Occipital lobe (tissue), 2 donors: ENCODE measurements around the gene SEMA3D. TPM values are rescaled to one million over a fixed set of nuclear protein-coding genes. Genes with fewer than 3 reads are reported as not detected.

ENCODE experiments used
- DNase-seq: peaks from one replicate; lab custom pipeline; 2025; lab: John Stamatoyannopoulos, UW
- total RNA-seq: library from RNA; depleted of rRNA; stranded (reverse); fragments of >200 nt; gene quantifications from one replicate; pipeline ENCODE4 v1.2.3, GENCODE V29; 2014

Gene SEMA3D
- total RNA-seq, 1 donor from 2014 or later, result 4.4 TPM

DNA sequence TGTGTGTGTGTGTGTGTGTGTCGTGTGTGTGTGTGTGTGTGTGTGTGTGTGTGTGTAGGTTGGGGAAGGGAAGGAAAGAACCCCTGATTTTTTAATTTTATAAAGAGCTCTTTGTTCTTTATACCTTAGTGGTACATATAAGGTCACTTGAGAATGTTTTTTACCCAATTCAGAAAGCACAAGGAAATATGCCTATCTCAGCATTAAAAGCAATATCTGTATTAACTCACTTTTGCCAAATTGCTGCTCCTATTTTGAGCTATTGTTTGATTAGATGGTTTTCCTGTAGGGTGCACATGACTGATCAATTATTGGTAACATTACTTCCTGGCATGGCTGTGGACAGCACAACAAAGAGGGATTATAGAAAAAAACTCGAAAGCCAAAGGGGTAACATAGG is 60.5 kb downstream of the SEMA3D start:
- no peak for DNase-seq

DNA sequence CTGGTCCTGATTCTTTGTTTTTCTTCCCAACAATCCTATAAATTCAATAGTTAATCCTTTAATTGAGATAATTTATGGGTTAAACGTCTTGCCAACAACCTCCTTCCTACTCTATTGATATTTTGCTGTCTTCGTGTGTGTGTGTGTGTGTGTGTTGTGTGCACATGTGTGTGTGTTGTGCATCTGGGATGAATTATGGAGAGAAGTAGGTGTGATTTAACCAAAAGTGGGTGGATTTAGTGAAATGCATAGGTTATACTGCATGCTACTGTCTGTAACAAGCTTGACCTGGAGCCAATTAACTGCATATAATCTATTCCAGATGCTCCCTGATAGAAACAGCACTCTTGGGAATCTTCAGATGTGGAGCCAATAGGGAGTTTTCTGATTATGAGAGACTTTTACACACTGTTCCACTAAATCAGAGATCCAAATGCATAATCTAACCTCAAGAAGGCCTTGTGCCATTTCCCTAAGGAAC is 61.2 kb downstream of the SEMA3D start:
- DNase-seq, result no peak

DNA sequence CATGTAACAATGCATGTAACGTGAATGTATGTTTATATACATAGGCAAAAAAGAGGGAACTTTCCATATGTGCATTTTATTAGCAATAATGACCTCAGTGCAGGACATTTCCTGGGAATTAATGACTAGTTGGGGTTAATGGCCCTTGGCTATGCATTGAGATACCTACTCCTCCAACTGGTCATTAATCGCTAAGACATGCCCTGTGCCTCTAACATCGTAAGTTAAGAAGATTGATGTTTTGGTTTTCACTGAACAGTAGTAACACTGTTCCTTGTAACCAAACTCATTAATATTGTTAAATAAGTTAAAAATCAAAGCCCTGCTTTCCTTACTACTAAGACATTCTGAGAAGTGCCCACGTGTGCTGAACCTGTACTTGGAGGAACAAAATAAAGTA is 61.7 kb downstream of the SEMA3D start:
- no peak for DNase-seq

DNA sequence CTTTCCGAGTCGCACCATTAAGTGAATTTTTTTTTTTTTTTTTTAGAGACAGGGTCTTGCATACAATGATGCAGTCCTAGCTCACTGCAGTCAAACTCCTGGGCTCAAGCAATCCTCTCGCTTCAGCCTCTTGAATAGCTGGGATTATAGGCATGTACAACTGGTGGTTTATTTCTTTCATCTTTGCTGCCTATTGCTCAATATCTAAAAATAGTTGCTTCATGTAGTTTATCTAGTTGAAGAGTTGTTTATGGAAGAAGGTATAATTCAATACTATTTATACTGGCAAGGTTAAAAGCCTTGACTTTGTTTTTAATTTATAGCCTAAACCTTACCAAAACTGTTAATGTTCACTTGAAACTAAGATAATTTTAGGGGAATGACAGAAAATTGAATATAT is 66.9 kb downstream of the SEMA3D start:
- no peak for DNase-seq

DNA sequence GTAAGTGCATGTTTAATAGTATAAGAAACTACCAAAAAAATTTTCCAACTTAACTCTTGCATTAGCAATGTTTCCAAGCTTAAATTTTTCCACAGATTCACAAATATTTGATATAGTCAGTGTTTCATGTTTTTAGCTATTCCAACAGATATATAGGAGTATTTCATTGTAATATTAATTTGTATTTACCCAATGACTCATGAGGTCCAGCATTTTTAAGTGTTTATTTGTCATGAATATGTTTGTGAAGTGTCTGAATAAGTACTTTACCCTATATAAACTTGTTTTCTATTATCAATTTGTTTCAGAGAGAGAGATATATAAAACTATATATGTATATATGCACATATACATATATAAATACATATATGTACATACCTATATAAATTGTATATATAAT is 71.0 kb downstream of the SEMA3D start:
- DNase-seq, result no peak

DNA sequence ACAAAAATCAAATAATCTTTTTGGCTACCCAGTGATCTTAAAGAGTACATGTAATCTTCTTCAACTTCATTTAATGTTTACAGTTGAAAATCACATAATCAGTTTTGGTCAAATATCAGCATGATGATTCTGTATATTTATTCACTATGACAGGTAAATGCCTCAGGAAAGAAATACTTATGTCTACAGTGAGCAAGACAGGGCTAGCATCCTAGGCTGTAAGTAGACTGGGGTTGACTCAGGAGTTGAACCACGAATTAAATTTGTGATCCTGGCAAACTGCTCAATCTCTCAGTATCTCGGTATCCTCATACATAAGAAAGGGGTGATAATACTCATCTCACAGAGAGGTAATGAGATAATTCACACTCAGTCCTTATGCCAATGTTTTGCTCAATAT is 71.8 kb downstream of the SEMA3D start:
- no peak for DNase-seq

DNA sequence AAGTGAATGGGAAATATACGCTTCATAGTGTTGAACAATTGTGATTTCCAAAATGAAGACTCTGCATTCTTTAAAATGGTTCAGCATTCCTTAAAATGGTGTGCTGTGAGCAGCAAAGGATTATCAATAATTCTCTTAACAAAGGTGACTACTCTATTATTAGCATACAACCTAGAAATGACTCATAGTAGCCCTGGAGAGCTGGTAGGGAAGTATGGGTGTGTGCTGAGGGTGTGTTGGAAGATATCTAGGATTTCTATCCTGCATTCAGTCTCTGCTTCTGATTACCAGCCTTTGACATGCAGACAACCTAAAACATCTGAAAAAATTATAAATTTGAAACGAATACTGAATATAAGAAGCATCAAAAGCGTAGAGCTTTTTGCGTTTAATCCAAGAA is 72.5 kb downstream of the SEMA3D start:
- DNase-seq, result no peak

DNA sequence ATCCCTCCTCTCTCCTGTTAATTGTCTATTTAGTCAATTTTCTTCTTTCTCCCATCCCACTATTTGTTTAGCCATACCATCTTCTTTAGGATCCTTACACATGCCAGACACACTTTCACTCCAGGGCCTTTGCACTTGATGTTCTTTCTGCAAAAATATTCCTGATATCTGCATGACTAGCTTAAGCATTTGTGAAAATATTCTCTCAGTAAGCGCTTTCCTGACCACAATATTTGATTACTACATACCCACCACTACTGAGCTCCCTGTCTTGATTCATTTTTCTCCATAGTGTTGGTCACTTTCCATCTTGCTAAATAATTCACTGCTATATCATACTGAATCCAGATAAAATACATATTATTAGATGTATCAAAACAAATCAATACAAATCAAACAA is 75.1 kb downstream of the SEMA3D start:
- no peak for DNase-seq

DNA sequence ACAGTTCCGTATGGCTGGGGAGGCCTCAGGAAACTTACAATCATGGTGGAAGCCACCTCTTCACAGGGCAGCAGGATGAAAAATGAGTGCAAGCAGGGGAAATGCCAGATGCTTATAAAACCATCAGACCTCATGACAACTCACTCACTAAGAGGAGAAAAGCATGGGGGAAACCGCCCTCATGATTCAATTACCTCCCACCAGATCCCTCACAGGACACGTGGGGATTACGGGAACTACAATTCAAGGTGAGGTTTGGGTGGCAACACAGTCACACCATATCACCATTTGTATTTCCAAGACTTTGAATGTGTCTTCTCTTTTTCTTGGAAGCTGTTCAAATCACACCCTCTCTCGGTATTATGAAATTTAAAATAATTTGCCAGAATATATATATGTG is 80.1 kb downstream of the SEMA3D start:
- no peak for DNase-seq

DNA sequence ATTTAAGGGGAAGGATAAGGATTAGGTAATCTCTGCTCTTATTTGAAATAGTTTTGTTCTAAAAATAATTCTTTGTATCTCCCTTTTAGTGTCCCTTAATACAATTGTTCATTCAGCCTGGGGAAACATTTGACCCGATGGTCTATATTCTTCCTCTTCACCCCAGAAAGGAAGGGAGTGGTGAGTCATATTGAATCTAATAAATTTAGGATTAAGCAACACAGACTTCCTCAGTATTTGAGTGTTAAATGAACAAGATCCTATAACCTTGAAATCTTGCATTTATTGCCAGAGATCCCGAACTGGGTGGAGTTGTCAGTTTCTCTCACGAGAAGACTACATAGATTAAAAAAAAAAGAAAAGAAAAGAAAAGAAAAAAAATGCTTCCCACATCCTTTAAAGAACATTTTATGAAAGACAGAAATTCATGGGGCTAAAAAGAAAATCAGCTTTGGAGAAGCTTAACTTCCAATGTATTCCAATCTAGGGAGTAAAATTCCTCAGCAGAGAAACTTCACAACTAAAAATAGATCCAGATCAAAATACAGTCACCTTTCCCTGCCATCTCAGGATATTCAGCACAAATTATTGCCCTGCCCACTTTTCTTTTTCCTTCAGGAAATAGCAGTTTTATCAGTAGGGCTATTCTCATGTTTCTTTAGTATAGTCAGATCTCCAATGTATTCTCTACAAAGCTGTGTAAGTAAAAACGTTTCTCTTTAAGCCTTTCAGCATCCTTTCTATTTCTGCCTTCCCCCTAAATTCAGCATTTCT is 82.2 kb downstream of the SEMA3D start:
- no peak for DNase-seq

DNA sequence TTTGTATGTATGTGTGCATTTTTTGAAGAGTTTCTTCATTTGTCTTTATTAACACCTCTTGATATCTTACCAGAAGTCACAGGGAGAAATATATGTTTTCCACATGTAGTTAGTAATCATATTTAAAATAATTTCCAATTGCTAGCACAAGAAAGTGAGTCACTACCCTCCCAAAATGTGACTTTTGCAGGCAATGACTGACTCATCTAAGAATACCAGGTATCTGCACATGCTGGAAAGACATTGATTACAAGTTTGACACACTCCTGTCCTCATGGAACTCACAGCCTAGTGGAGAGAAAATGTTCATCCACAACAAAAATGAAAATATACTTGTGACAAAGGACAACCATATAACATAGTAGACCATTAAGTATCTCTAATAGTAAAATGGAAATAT is 82.9 kb downstream of the SEMA3D start:
- DNase-seq, result no peak

DNA sequence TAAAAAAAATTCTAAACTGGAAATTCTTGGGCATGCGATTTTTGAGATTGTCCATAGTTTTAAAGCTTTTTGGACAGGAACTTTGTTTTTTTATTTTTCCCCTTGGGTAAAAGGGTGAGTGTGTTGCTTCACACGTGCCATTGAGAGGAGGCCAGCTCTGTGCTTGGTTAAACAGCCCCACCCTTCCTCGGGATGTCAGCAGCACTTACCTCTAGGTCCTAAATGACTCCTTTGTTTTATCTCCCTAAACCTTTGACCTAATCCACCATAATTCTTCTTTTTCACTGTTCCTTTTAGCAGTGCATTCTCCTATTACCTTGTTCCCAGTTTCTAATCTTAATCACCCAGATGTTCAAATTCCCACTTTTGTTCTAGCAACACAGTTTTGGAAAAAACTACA is 83.5 kb downstream of the SEMA3D start:
- DNase-seq, result no peak

DNA sequence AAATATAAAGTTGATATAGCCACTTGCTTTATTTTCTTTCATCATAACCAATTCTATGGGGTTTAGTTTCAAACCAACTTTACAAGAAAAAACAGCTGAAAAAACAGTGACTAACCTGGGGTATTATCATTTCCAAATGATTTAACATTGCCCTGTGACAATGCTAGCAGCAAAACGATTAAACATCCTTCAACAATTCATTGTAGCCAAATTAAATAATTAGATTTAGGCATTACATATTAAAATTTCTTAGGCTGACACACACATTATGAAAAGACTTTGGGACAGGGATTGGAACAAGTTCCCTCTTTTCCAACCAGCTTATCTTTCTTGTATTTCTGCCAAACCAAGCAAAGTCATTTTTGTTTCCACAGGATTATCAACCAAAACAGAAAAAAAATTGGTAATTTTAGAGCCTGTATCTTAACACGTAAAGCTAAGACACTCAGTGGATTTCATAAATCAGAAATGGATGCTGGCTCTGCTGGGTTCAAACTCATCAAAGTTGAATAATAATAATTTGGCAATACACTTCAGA is 84.0 kb downstream of the SEMA3D start:
- DNase-seq, result no peak

DNA sequence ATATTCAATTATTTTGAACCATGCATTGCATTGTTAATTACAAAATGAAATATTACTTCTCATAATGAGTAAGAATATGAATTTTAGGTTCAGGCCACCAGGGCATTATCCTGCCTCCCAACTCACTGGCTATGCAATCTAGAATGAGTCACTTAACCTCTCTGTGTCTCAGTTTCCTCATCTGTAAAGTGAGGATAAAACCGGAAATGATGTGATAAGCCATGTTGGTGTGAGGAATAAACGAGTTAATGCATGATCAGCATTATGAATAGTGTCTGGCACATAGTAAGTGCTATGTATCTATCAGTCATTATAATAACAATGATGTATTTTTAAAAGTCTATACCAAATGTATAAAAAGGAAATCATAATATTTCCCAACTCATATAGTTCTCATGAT is 85.5 kb downstream of the SEMA3D start:
- DNase-seq, result no peak

DNA sequence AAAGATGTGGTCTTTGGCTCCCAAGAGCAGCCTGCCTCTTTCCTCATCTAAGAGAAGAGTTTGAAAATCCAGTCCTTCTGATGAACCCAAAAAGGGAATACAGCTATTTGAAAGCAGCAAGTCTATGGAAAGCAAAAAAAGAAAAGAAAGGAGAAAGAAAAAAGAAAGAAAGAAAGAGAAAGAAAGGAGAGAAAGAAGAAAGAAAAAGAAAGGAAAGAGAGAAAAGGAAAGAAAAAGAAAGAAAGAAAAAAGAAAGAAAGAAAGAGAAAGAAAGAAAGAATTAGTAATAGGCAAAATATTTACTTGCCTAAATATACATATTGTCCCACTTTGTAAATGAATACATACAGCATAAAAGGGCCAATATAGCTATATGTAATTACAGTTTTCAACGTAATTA is 89.0 kb downstream of the SEMA3D start:
- no peak for DNase-seq

DNA sequence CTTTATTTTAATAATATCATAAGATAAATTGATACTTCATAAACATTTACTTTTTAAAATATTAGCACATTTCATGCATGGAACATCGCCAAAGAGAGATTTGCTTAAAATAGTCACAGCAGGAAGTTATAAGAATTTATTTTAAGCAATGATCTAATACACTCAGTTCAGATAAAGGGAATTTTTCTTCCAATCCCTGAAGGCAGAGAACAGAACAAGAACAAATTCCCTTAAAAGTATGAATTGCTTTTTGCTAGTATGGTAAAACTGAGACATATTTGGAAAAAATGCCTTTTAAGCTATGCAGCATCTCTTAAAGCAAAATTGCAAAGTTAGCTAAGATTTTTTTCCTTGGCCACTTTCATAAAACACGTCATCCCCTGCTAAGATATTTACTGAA is 91.0 kb downstream of the SEMA3D start:
- DNase-seq, result no peak

DNA sequence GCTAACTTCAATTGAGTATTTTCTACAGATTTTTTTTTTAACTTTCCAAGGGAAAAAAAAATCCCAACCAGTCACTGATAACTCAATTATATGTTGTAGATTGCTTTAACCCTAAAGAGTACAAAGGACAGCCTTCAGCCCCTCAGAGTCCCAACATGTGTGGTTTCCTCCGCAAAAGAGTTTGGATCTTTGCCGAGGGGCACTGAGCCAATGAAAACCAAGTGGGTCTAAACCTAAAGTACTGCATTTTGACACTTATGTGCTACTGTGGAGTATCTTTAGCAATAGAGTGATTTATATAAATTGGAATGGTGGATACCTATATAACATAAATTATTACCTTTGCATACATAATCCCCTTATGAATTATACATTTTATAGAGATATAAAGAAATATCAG is 91.5 kb downstream of the SEMA3D start:
- no peak for DNase-seq

DNA sequence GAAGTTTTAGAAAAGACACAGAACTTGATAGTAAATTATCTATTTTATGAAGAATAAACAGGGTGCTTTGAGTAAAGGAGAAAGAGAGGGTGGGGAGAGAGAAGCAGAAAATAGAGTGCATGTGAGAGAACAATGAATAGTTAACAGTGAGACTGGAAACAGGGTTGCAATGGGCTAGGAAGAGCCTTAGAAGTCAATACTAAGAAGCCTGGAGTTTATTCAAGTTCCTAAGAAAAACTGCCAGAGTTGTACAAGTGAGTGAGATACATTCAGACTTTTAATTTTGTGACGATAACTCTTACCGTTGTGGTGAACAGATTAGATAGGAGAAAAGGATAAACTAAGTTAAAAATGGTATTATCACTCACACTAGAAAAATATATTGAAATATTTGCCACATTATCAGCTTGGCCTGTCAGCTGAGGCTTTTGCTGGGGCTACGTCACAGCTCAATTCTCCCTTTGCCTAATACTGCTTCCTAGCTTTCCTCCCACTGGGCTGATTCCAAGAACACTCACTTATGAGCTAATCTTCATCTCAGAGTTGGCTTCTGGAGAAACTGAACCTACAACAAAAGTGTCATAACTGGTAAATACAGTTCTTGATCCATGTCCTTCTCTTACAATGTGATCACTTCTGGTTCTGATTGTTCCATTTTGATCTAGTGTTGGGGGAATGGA is 92.7 kb downstream of the SEMA3D start:
- DNase-seq, result no peak

DNA sequence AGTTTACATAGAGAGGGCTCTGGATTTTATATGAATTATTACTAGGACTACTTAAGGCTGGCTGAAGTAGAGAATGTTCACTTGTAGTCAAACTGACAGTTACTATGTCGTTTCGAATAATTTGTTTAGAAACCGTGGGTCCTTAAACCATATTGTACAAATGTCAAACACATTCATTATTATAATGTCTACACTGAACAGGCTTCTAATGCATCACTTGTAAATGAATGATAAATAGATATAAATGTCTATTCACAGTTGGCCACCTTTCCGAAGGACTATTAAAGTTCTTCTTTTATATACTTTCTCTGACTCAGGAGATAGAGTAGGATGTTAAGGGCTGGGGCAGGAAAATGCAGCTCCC is 95.3 kb downstream of the SEMA3D start:
- DNase-seq, result no peak

DNA sequence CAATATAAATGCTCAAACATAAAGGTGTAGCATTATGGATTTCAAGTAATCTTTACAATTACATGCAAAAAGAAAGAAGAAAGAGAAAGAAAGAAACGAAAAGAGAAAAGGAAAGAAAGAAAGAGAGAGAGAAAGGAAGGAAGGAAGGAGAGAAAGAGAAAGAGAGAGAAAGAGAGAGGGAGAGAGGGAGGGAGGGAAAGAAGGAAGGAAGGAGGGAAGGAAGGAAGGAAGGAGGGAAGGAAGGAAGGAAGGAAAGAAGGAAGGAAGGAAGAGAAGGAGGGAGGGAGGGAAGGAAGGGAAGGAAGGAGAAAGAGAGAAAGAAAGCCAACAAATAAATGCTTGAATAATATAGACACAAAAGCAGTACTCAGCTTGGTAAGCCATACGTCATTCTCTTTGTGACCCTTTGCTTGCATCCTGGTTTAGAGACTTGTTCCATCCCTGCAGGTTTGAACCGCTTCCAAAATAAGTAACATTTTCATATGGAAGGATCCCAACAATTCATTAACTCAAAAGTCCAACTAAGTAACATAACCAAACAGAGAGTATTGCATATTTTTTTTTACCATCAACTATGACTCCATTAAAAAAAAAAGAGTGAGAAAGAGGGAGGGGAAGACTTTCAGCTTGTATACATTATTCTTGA is 95.8 kb downstream of the SEMA3D start:
- DNase-seq, result no peak

DNA sequence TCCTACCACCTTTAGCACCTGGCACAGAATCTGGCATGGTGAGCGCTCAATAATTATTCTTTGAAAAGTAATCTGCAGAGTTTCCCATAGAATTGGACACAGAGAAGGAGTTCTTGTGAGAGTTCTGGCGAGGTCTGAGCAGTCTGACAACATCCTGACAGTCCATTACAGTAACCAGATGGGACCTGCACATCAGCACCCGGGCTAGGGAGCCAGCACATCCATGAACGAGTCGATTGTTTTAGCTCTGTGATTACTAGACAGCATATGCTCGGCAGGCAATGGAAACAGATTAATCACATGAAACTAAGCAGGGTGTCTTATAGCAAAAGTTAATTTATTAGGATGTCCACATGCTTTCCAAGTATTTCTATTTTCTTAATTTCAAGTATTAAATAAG is 96.7 kb downstream of the SEMA3D start:
- no peak for DNase-seq

DNA sequence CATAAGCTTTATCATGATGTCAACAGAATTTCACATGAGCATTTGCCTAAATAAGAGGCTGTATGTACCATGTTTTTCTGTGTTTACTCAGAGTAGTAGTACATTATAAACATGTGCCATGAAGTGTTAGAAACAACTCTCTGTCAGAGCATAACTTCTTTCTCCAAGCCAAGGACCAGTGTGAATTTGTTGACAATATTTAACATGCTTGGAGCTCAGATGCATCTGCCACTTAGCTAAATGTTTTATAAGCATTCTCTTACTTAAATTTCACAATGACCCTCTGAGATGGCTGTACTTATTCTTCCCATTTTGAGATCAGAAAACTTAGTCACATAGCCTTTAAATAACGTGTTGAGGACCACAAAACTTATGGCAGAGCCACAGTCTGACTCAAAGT is 105.0 kb downstream of the SEMA3D start:
- DNase-seq, result no peak

DNA sequence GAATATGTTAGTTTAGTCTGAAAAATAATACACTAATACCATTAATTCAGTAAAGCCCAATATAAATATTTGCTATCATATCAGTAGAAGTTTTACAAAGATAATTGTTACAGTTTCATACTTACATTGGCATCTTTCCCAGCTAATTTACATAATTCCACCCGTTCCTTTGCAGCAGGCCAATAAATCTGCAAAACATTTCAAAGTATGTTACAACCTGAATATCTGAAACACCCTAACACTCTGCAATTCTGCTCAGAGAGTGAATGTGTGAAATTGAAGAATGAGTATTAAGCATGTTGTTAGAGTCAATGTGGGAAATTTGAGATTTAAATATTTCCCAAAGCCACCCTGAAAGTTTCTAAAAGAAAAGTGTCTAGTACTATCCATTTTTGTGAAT is 105.5 kb downstream of the SEMA3D start:
- no peak for DNase-seq
